HepG2 (cell line): ENCODE results near the gene NOTUM. TPM values are rescaled to one million over a fixed set of nuclear protein-coding genes. Genes with fewer than 3 reads are reported as not detected.
A peak's percentile ranks its signal among the peaks of the same experiment; 100 is the strongest.

Source experiments
- ATAC-seq: fragments of 200-7000 bp; cut with Tn5 transposase; 3 replicates; pipeline ENCODE4 v1.9.1; 2020; ENCODE audit warnings: mild to moderate bottlenecking, moderate library complexity
- BruUV-seq: library from RNA; stranded (reverse); fragments of 400-500 nt; replicated peaks from 2 replicates; lab custom pipeline; 2021; lab: Mats Ljungman, UMichigan
- CTCF ChIA-PET: fragments of 300-600 bp; formaldehyde crosslinking; extraction: SDS; loops from one replicate; lab custom pipeline; 2021; ENCODE audit warnings: low total read pairs, inconsistent platforms, low intra/inter-chr PET ratio; lab: Yijun Ruan, JAX
- POLR2A ChIA-PET: fragments of 350-600 bp; sonication (Branson Sonifier 250); formaldehyde crosslinking; loops from one replicate; lab custom pipeline; 2020; ENCODE audit warnings: antibody characterized with exemption, inconsistent platforms; lab: Yijun Ruan, JAX
- DNase-seq: peaks from one replicate; pipeline ENCODE4 v3.0.0-alpha.2; 2015; ENCODE audit warnings: low spot score
- FAIRE-seq: peaks from 3 replicates; lab custom pipeline; 2011; peaks lifted over from hg19 to GRCh38; lab: Jason Lieb, UNC
- H2AFZ ChIP-seq: one replicate; pipeline ENCODE4 v1.6.1; 2011; ENCODE audit warnings: low read length, inconsistent platforms
- H3K27ac ChIP-seq: fragments of 300-600 bp; 3 replicates; pipeline ENCODE4 v1.8.0; 2011; ENCODE audit warnings: mixed run types, mild to moderate bottlenecking, mixed read lengths, low read length, inconsistent platforms; ENCODE audit not compliant: insufficient read depth; ENCODE audit errors: extremely low read length
- H3K27me3 ChIP-seq, 2 experiments: fragments of 200-600 bp in 1 of 2; 2 replicates in 1 of 2; 3 replicates in 1 of 2; pipeline versions ENCODE4 v1.6.0 to v1.8.0; 2011; ENCODE audit warnings: low read length in 2 of 2, mild to moderate bottlenecking in 2 of 2, moderate library complexity in 2 of 2, inconsistent platforms in 1 of 2; ENCODE audit not compliant: insufficient read depth in 2 of 2, control insufficient read depth in 1 of 2
- H3K36me3 ChIP-seq, 2 experiments: fragments of 200-600 bp in 1 of 2; replicated peaks in 1 of 2; 2 replicates in 1 of 2; 3 replicates in 1 of 2; pipeline versions ENCODE4 v1.5.1 to v1.8.0; 2011; ENCODE audit warnings: low read length in 2 of 2, inconsistent platforms in 1 of 2; ENCODE audit not compliant: insufficient read depth in 2 of 2, control insufficient read depth in 1 of 2
- H3K4me1 ChIP-seq: 2 replicates; pipeline ENCODE4 v1.5.1; 2012; ENCODE audit warnings: low read length, inconsistent platforms; ENCODE audit not compliant: insufficient read depth
- H3K4me2 ChIP-seq: 2 replicates; pipeline ENCODE4 v1.6.0; 2011; ENCODE audit warnings: low read depth, low read length, inconsistent platforms
- H3K4me3 ChIP-seq, 3 experiments: fragments of 200-600 bp in 1 of 3; sonication (generic), shearing (Covaris generic) in 1 of 3; replicated peaks in 1 of 3; 2 replicates each; pipeline ENCODE4 v1.5.1; 2011 to 2016; ENCODE audit warnings: low read length in 3 of 3, inconsistent platforms in 2 of 3, low read depth in 2 of 3, mild to moderate bottlenecking in 2 of 3, control low read depth in 1 of 3, mixed read lengths in 1 of 3; ENCODE audit not compliant: insufficient read depth in 1 of 3
- H3K79me2 ChIP-seq: one replicate; pipeline ENCODE4 v1.6.1; 2011; ENCODE audit warnings: low read length, inconsistent platforms; ENCODE audit not compliant: insufficient read depth
- H3K9ac ChIP-seq: 2 replicates; pipeline ENCODE4 v1.6.0; 2011; ENCODE audit warnings: mild to moderate bottlenecking, low read depth, low read length, inconsistent platforms; ENCODE audit not compliant: insufficient read depth
- H3K9me3 ChIP-seq: 2 replicates; pipeline ENCODE4 v1.5.1; 2012; ENCODE audit warnings: mild to moderate bottlenecking, low read length
- H4K20me1 ChIP-seq: 2 replicates; pipeline ENCODE4 v1.6.0; 2011; ENCODE audit warnings: inconsistent platforms, mild to moderate bottlenecking, low read length, moderate library complexity; ENCODE audit not compliant: insufficient read depth
- AGO2 ChIP-seq: fragments of 200-400 bp; formaldehyde crosslinking; optimal IDR thresholded peaks from 2 replicates; pipeline ENCODE3; 2017; ENCODE audit warnings: mild to moderate bottlenecking, low read depth, low read length, moderate library complexity
- EEA1 ChIP-seq: sonication (generic); formaldehyde crosslinking; IDR thresholded peaks from 2 replicates; pipeline ENCODE4 v1.5.1; 2020; ENCODE audit warnings: mild to moderate bottlenecking, missing genetic modification reagents, borderline replicate concordance
- ETS1 ChIP-seq: sonication (generic); formaldehyde crosslinking; IDR thresholded peaks from 2 replicates; pipeline ENCODE4 v1.4.0; 2020; ENCODE audit warnings: missing genetic modification reagents
- HHEX ChIP-seq: IDR thresholded peaks from 2 replicates; pipeline ENCODE4 v1.6.1; 2016; ENCODE audit warnings: control low read depth
- NCOA1 ChIP-seq: sonication (generic); formaldehyde crosslinking; IDR thresholded peaks from 2 replicates; pipeline ENCODE4 v1.9.0; 2021; ENCODE audit warnings: missing genetic modification reagents
- RBFOX2 ChIP-seq: fragments of 200-400 bp; formaldehyde crosslinking; IDR thresholded peaks from 2 replicates; pipeline ENCODE4 v1.6.1; 2017; ENCODE audit warnings: low read depth, mild to moderate bottlenecking, low read length
- SALL2 ChIP-seq: sonication (generic); formaldehyde crosslinking; IDR thresholded peaks from 2 replicates; pipeline ENCODE4 v1.8.1; 2023; ENCODE audit warnings: mild to moderate bottlenecking, missing genetic modification reagents, inconsistent platforms
- ZNF138 ChIP-seq: sonication (generic); formaldehyde crosslinking; IDR thresholded peaks from 2 replicates; pipeline ENCODE4 v1.5.0; 2020; ENCODE audit warnings: mild to moderate bottlenecking, low read depth, missing genetic modification reagents
- ZNF337 ChIP-seq: sonication (generic); formaldehyde crosslinking; IDR thresholded peaks from 2 replicates; pipeline ENCODE4 v1.5.1; 2020; ENCODE audit warnings: missing genetic modification reagents, low read depth, mild to moderate bottlenecking, borderline replicate concordance
- ZNF558 ChIP-seq: sonication (generic); formaldehyde crosslinking; IDR thresholded peaks from 2 replicates; pipeline ENCODE4 v1.9.0; 2022; ENCODE audit warnings: mild to moderate bottlenecking, missing genetic modification reagents, borderline replicate concordance
- ZNF564 ChIP-seq: sonication (generic); formaldehyde crosslinking; IDR thresholded peaks from 2 replicates; pipeline ENCODE4 v1.8.1; 2023; ENCODE audit warnings: mild to moderate bottlenecking, missing genetic modification reagents
- ZNF572 ChIP-seq: sonication (generic); formaldehyde crosslinking; IDR thresholded peaks from 2 replicates; pipeline ENCODE4 v1.5.1; 2020; ENCODE audit warnings: mild to moderate bottlenecking, missing genetic modification reagents
- ZNF768 ChIP-seq: sonication (generic); formaldehyde crosslinking; IDR thresholded peaks from 2 replicates; pipeline ENCODE4 v1.4.0; 2020; ENCODE audit warnings: missing genetic modification reagents
- ZNF792 ChIP-seq: IDR thresholded peaks from 2 replicates; pipeline ENCODE4 v1.6.1; 2016
- ZNF879 ChIP-seq: sonication (generic); formaldehyde crosslinking; IDR thresholded peaks from 2 replicates; pipeline ENCODE4 v1.8.1; 2023; ENCODE audit warnings: missing genetic modification reagents
- whole genome bisulfite sequencing: methylation state at CpG from one replicate; pipeline ENCODE4 v1.1.6; 2017; ENCODE audit warnings: low lambda C conversion rate; 5-methylcytosine and 5-hydroxymethylcytosine counted together
- in situ Hi-C: cut with HindIII; loops from 2 replicates; pipeline ENCODE4 v1.10.0; 2017; ENCODE audit warnings: low pct_unique_long_range_greater_than_20kb; ENCODE audit not compliant: extremely low pct_ligation_motif_present
- intact Hi-C: fragments of 100-400 bp; cut with micrococcal nuclease; formaldehyde crosslinking; loops from one replicate; pipeline ENCODE4 v1.10.0; 2022; ENCODE audit not compliant: unreplicated experiment
- polyA plus RNA-seq, 8 experiments: library from polyadenylated mRNA; depleted of rRNA in 3 of 8; stranded (reverse) in 7 of 8; unstranded in 1 of 8; fragments of >200 nt; fragmentation: Illumina TruSeq in 4 of 8; extraction: Trizol in 4 of 8; gene quantifications; 2 replicates each; pipeline versions ENCODE4 v1.2.1 to v1.2.3, GENCODE V29; 2011 to 2016; ENCODE audit warnings: low read depth in 4 of 8, missing spikeins in 1 of 8, mixed read lengths in 1 of 8; ENCODE audit not compliant: insufficient read depth in 1 of 8
- total RNA-seq, 5 experiments: library from RNA; depleted of rRNA; stranded (reverse); fragments of >200 nt; fragmentation: Illumina TruSeq; extraction: Trizol; gene quantifications; 2 replicates each; pipeline ENCODE4 v1.2.3, GENCODE V29; 2016; ENCODE audit warnings: low read depth in 1 of 5
- TF ChIP-seq, protein P1 (sequence below): sonication (generic); formaldehyde crosslinking; IDR thresholded peaks from 2 replicates; pipeline ENCODE4 v1.8.1; 2023; ENCODE audit warnings: missing genetic modification reagents, inconsistent platforms, borderline replicate concordance
- TF ChIP-seq, protein P2 (sequence below): sonication (generic); formaldehyde crosslinking; IDR thresholded peaks from 2 replicates; pipeline ENCODE4 v1.8.1; 2023; ENCODE audit warnings: missing genetic modification reagents, mild to moderate bottlenecking, borderline replicate concordance

The NOTUM gene
- total and polyA plus RNA-seq, 2 of the 13 experiments (the other 11 are each of a cell fraction or from before 2014, with no cell fraction given) = 150 to 160 TPM

DNA sequence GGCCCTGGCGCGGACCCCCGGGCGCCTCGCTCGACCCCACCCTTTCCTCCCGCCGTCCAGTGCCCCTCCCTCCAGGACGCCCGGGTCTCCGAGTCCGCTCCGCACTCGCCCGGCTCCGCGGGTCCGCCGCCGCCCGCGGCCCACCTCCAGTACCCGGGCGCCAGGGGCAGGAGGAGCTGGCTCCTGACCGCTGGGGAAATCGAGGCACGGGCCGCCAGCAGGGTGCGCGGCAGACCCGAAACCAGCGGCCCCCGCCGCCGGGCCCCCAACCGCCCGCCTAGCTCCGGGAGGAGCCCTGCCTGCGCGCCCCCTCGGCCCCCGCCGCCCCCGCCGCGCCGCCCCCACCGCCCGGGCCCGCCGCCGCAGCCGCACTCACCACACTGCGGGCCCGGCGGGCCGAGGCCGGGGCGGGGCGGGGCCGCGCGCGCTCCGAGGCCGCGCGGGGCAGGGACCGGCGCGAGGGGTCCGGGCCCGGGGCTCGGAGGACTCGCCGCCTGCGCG is 33.8 kb downstream of the NOTUM start:
- no TSS peak for BruUV-seq
- Histone ChIP-seq H3K27me3 (no peaks in the 10 kb centered on the region), H3K36me3 (peaks cover 2 to 7% of the 10 kb centered on the region in 2 experiments), H2AFZ (no peak overlapping the region), H3K27ac (peak overlapping the region; percentile 92), H3K9me3 (no peaks in the 10 kb centered on the region), H3K4me2 (peak overlapping the region; percentile 88), H3K9ac (peak overlapping the region; percentile 91), H3K4me3 (peak overlapping the region; percentile 79 to 94 (median 91)), H3K4me1 (peaks cover 57% of the 10 kb centered on the region), H3K79me2 (peaks cover 49% of the 10 kb centered on the region), H4K20me1 (peaks cover 28% of the 10 kb centered on the region)
- CTCF ChIA-PET = no interaction called here
- POLR2A ChIA-PET = interaction anchor here (1.0 to 6.1 kb wide), 24 partner anchors 10 to 315 kb away, joined by 3 to 71 read pairs (median 8); partner anchors contain the start of genes CENPX, DCXR, LRRC45 and MCRIP1
- 2% methylated on average over 10 of the region's 78 CpGs for WGBS
- ATAC-seq (no peak), DNase-seq (no peak), FAIRE-seq (no peak)
- in situ Hi-C loops (no loop called here), intact Hi-C loops (loop anchor here (2.0 kb wide), 1 partner anchor 16 kb away; the partner anchor contains the start of gene PCYT2)
- peak; percentile 83; the same call in 1 of the 2 replicates for TF ChIP-seq ZNF879 (CRISPR knock-in tag)
- 0 out of 2 replicates have a peak, but pooled peaks have one; percentile 15 for TF ChIP-seq EEA1 (CRISPR knock-in tag)
- 0 out of 2 replicates have a peak, but pooled peaks have one; percentile 10 for TF ChIP-seq NCOA1
- TF ChIP-seq, protein P1, sequence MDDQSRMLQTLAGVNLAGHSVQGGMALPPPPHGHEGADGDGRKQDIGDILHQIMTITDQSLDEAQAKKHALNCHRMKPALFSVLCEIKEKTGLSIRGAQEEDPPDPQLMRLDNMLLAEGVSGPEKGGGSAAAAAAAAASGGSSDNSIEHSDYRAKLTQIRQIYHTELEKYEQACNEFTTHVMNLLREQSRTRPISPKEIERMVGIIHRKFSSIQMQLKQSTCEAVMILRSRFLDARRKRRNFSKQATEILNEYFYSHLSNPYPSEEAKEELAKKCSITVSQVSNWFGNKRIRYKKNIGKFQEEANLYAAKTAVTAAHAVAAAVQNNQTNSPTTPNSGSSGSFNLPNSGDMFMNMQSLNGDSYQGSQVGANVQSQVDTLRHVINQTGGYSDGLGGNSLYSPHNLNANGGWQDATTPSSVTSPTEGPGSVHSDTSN (CRISPR knock-in tag) = no peak
- TF ChIP-seq SALL2 (CRISPR knock-in tag) = no peak
- no peak for TF ChIP-seq ZNF572
- no peak for TF ChIP-seq ZNF337 (CRISPR knock-in tag)
- peak; percentile 7; the same call in 1 of the 2 replicates for TF ChIP-seq ZNF768 (CRISPR knock-in tag)
- TF ChIP-seq ZNF558 = peak; percentile 73; the same call in 1 of the 2 replicates
- TF ChIP-seq ZNF792 (CRISPR knock-in tag) = no peak
- TF ChIP-seq, protein P2, sequence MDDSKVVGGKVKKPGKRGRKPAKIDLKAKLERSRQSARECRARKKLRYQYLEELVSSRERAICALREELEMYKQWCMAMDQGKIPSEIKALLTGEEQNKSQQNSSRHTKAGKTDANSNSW (CRISPR knock-in tag) = no peak
- TF ChIP-seq HHEX (CRISPR knock-in tag) = no peak
- TF ChIP-seq ZNF564 (CRISPR knock-in tag) = peak; percentile 10; the same call in 1 of the 2 replicates
- no peak for TF ChIP-seq ZNF138 (CRISPR knock-in tag)
- peak; percentile 81 for TF ChIP-seq RBFOX2
- TF ChIP-seq ETS1 (CRISPR knock-in tag) = 0 out of 2 replicates have a peak, but pooled peaks have one; percentile 14
- peak; percentile 62 for TF ChIP-seq AGO2
